Mammary epithelial cell (primary cell): ENCODE data around the gene RPS8.

Experiments
- EZH2 ChIP-seq: IDR thresholded peaks from 2 replicates; pipeline ENCODE4 v1.6.1; 2012; ENCODE audit warnings: low read length, inconsistent platforms, borderline replicate concordance
- TF ChIP-seq, protein P1 (sequence below), 2 donors: IDR thresholded peaks in 1 of 2; conservative IDR thresholded peaks in 1 of 2; 2 replicates each; pipeline ENCODE4 v1.5.1; 2011 to 2012; ENCODE audit warnings: inconsistent platforms in 2 of 2, low read length in 2 of 2, mild to moderate bottlenecking in 2 of 2, control low read depth in 1 of 2, low read depth in 1 of 2; ENCODE audit not compliant: insufficient read depth in 1 of 2; ENCODE audit errors: extremely low read depth in 1 of 2

DNA sequence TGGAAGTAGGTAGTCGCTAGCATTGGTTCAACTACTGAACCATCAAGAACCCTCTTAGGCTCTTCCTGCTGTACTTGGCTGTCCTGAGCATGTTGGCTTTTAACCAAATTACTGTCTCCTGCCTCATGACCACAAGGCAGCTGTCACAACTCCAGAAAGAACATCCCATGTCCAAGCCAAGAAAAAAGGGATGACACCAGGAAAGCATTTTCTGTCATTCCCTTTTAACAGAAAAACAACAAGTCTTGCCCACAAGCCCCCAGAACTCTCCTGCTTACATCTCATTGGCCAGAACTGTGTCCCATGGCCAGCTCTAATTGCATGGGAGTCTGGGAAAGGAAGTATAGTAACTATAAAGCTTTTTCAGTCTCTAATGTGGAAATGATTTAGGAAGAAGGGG is 42.0 kb upstream of the RPS8 start:
- TF ChIP-seq, protein P1, sequence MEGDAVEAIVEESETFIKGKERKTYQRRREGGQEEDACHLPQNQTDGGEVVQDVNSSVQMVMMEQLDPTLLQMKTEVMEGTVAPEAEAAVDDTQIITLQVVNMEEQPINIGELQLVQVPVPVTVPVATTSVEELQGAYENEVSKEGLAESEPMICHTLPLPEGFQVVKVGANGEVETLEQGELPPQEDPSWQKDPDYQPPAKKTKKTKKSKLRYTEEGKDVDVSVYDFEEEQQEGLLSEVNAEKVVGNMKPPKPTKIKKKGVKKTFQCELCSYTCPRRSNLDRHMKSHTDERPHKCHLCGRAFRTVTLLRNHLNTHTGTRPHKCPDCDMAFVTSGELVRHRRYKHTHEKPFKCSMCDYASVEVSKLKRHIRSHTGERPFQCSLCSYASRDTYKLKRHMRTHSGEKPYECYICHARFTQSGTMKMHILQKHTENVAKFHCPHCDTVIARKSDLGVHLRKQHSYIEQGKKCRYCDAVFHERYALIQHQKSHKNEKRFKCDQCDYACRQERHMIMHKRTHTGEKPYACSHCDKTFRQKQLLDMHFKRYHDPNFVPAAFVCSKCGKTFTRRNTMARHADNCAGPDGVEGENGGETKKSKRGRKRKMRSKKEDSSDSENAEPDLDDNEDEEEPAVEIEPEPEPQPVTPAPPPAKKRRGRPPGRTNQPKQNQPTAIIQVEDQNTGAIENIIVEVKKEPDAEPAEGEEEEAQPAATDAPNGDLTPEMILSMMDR (conservative IDR thresholded peaks at IDR 0.05 in 1 of 2, IDR thresholded peaks at IDR 0.05 in 1 of 2; ENCODE audit: extremely low read depth in 1 of 2, insufficient read depth in 1 of 2, low read depth in 1 of 2, low read length in 2 of 2), result no peak
- TF ChIP-seq EZH2, result no peak
